Activated naive CD8-positive, alpha-beta T cell treated with anti-CD3 and anti-CD28 coated beads, Interleukin-2, amount 50 U/mL, for 24 hours (primary cell): Measurements from ENCODE around the gene HSD17B2.
A peak's percentile ranks its signal among the peaks of the same experiment; 100 is the strongest.

ENCODE experiments used
- ATAC-seq: fragments of 150-1000 bp; cut with Tn5 transposase; one replicate; pipeline ENCODE4 v1.10.0; 2021
- DNase-seq: peaks from one replicate; pipeline ENCODE4 v3.0.0; 2021
- H3K27ac Mint-ChIP-seq: one replicate; pipeline ENCODE4 v1.8.0; 2021; ENCODE audit warnings: mild to moderate bottlenecking, mixed read lengths
- H3K27me3 Mint-ChIP-seq: one replicate; pipeline ENCODE4 v1.8.0; 2021; ENCODE audit warnings: mixed read lengths
- H3K36me3 Mint-ChIP-seq: one replicate; pipeline ENCODE4 v1.8.0; 2021; ENCODE audit warnings: low read depth, mixed read lengths
- H3K4me1 Mint-ChIP-seq: one replicate; pipeline ENCODE4 v1.8.0; 2021; ENCODE audit warnings: mixed read lengths
- H3K4me3 Mint-ChIP-seq: one replicate; pipeline ENCODE4 v1.8.0; 2021; ENCODE audit warnings: mild to moderate bottlenecking, moderate library complexity, mixed read lengths
- H3K9me3 Mint-ChIP-seq: one replicate; pipeline ENCODE4 v1.8.0; 2021; ENCODE audit warnings: mixed read lengths

HSD17B2 gene

GRCh38 chr16:82034981-82035612 lies at the start of gene HSD17B2:
HSD17B2 (plus strand) TSS chr16:82035253; CDS start chr16:82035425, 172 bp downstream.
- Mint-ChIP-seq H3K4me1 (no peaks in the 10 kb centered on the region), H3K9me3 (no peaks in the 10 kb centered on the region), H3K36me3 (no peaks in the 10 kb centered on the region), H3K4me3 (no peak within 1 kb of the TSS), H3K27ac (no peak within 1 kb of the TSS), H3K27me3 (peaks cover 26% of the 10 kb centered on the region)
- ATAC-seq (no peak), DNase-seq (no peak)

GRCh38 chr16:81987121-81987520 lies 47.9 kb upstream of the HSD17B2 start:
- DNase-seq = no peak
- H3K27me3 Mint-ChIP-seq = peaks cover 3% of the 10 kb centered on the region
- no peak for ATAC-seq
- no peaks in the 10 kb centered on the region for H3K9me3 Mint-ChIP-seq
- H3K4me1 Mint-ChIP-seq = no peaks in the 10 kb centered on the region
- H3K27ac Mint-ChIP-seq = no peak overlapping the region
- H3K36me3 Mint-ChIP-seq = no peaks in the 10 kb centered on the region
- no peak overlapping the region for H3K4me3 Mint-ChIP-seq

GRCh38 chr16:81987706-81988105 lies 47.3 kb upstream of the HSD17B2 start:
- Mint-ChIP-seq H3K36me3 (no peaks in the 10 kb centered on the region), H3K4me1 (no peaks in the 10 kb centered on the region)

GRCh38 chr16:81992859-81993258 lies 42.2 kb upstream of the HSD17B2 start:
- no peak for DNase-seq
- H3K27me3 Mint-ChIP-seq = no peaks in the 10 kb centered on the region
- no peaks in the 10 kb centered on the region for H3K4me1 Mint-ChIP-seq
- H3K27ac Mint-ChIP-seq = no peak overlapping the region
- H3K36me3 Mint-ChIP-seq = no peaks in the 10 kb centered on the region
- no peak for ATAC-seq
- no peaks in the 10 kb centered on the region for H3K9me3 Mint-ChIP-seq
- H3K4me3 Mint-ChIP-seq = no peak overlapping the region

More at GRCh38 chr16:81987706-81988105, 47.3 kb upstream of the HSD17B2 start:
- Mint-ChIP-seq H3K9me3 (no peaks in the 10 kb centered on the region), H3K4me3 (no peak overlapping the region), H3K27me3 (peaks cover 3% of the 10 kb centered on the region), H3K27ac (no peak overlapping the region)
- DNase-seq = no peak
- ATAC-seq = no peak

DNA sequence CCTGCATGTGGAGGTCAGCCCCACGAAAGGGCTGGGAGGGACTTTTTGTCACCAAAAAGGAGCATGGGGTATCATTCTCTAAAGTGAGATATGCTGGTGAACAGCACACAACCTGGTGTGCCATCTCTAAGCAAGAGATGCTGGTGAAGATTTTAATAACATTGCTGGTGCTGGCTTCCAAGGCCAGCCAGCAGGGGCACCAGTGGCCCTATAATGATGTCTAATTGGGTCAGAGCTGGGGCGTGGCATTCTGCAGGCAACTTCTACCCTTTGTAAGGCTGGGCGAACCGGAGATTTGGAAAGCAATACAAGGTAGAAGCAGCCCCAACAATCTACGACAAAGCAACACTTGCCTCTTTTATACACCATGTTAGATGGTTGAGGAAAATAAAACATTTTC lies 40.6 kb upstream of the HSD17B2 start:
- Mint-ChIP-seq H3K36me3 (peaks cover 4% of the 10 kb centered on the region), H3K4me1 (no peaks in the 10 kb centered on the region), H3K27me3 (no peaks in the 10 kb centered on the region), H3K4me3 (no peak overlapping the region), H3K9me3 (no peaks in the 10 kb centered on the region), H3K27ac (no peak overlapping the region)
- no peak for ATAC-seq
- peak; percentile 3 for DNase-seq

- ATAC-seq (no peak), DNase-seq (no peak)
- Mint-ChIP-seq H3K36me3 (peaks cover 4% of the 10 kb centered on the region), H3K4me3 (no peak overlapping the region), H3K9me3 (no peaks in the 10 kb centered on the region), H3K27me3 (no peaks in the 10 kb centered on the region), H3K4me1 (no peaks in the 10 kb centered on the region), H3K27ac (no peak overlapping the region)
These were observed 39.4 kb upstream of the HSD17B2 start for GRCh38 chr16:81995651-81996050.

- DNase-seq (no peak), ATAC-seq (no peak)
- H3K27me3 Mint-ChIP-seq = no peaks in the 10 kb centered on the region
- H3K9me3 Mint-ChIP-seq = no peaks in the 10 kb centered on the region
- H3K36me3 Mint-ChIP-seq = peaks cover 4% of the 10 kb centered on the region
- no peak overlapping the region for H3K4me3 Mint-ChIP-seq
- H3K4me1 Mint-ChIP-seq = no peaks in the 10 kb centered on the region
- H3K27ac Mint-ChIP-seq = no peak overlapping the region
These were observed 38.2 kb upstream of the HSD17B2 start for GRCh38 chr16:81996664-81997509.

GRCh38 chr16:81997738-81998137 lies 37.3 kb upstream of the HSD17B2 start:
- peaks cover 4% of the 10 kb centered on the region for H3K36me3 Mint-ChIP-seq
- no peaks in the 10 kb centered on the region for H3K27me3 Mint-ChIP-seq
- DNase-seq (no peak), ATAC-seq (no peak)
- H3K4me3 Mint-ChIP-seq = no peak overlapping the region
- H3K4me1 Mint-ChIP-seq = no peaks in the 10 kb centered on the region
- H3K27ac Mint-ChIP-seq = no peak overlapping the region
- H3K9me3 Mint-ChIP-seq = no peaks in the 10 kb centered on the region

DNA sequence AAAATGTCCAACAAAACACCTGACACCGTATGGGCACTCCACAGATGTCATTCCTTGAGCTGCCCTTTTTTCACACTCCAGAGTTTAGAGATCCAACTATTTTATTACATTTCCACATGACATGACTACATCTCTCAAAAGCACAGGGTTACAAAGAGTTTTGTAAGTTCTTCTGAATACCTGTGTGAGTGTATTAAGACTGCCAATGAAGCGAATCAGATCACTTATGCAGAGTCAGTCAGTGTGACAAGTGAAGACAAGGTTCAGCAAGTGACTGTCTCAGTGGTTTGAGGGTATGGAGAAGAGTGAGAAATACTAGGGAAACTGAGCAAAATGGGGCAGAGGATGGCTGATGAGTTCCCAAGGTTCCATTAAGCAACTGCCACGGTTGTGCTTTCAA lies 32.2 kb upstream of the HSD17B2 start:
- H3K9me3 Mint-ChIP-seq = peaks cover under 1% of the 10 kb centered on the region
- H3K36me3 Mint-ChIP-seq = peaks cover 4% of the 10 kb centered on the region
- no peak for ATAC-seq
- H3K4me1 Mint-ChIP-seq = no peaks in the 10 kb centered on the region
- H3K27me3 Mint-ChIP-seq = no peaks in the 10 kb centered on the region
- no peak for DNase-seq
- H3K4me3 Mint-ChIP-seq = no peak overlapping the region
- no peak overlapping the region for H3K27ac Mint-ChIP-seq

DNA sequence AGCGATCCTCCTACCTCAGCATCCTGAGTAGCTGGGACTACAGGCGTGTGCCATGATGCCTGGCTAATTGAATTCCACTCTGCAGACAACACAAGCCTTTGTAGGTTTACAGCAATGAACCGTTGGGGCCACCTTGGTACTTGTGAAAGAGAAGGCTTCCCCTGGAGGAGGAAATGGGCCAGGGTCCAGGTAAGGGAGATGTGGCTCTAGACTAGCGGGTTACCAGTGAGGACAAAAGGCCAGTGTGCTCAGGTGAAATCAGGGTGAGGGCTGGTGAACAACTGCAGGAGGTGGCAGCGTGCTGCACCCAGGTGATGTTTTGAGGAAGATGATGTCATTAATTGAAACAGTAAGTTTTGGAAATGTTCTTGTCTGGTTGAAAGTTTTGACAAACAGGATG lies 30.5 kb upstream of the HSD17B2 start:
- Mint-ChIP-seq H3K9me3 (peaks cover 12% of the 10 kb centered on the region), H3K27me3 (no peaks in the 10 kb centered on the region), H3K36me3 (peaks cover 12% of the 10 kb centered on the region), H3K4me3 (no peak overlapping the region), H3K27ac (no peak overlapping the region), H3K4me1 (peaks cover 2% of the 10 kb centered on the region)
- ATAC-seq = no peak
- no peak for DNase-seq

GRCh38 chr16:82005027-82005830 lies 29.8 kb upstream of the HSD17B2 start:
- H3K4me1 Mint-ChIP-seq = peaks cover 8% of the 10 kb centered on the region

GRCh38 chr16:82006036-82006435 lies 29.0 kb upstream of the HSD17B2 start:
- H3K9me3 Mint-ChIP-seq = peaks cover 26% of the 10 kb centered on the region
- DNase-seq = no peak
- H3K4me1 Mint-ChIP-seq = peaks cover 16% of the 10 kb centered on the region
- H3K27ac Mint-ChIP-seq = no peak overlapping the region
- ATAC-seq = no peak
- no peak overlapping the region for H3K4me3 Mint-ChIP-seq
- no peaks in the 10 kb centered on the region for H3K27me3 Mint-ChIP-seq
- peaks cover 25% of the 10 kb centered on the region for H3K36me3 Mint-ChIP-seq

More at GRCh38 chr16:82005027-82005830, 29.8 kb upstream of the HSD17B2 start:
- Mint-ChIP-seq H3K9me3 (peaks cover 18% of the 10 kb centered on the region), H3K4me3 (no peak overlapping the region), H3K27me3 (no peaks in the 10 kb centered on the region), H3K36me3 (peaks cover 19% of the 10 kb centered on the region), H3K27ac (no peak overlapping the region)
- DNase-seq (no peak), ATAC-seq (no peak)

- no peak overlapping the region for H3K27ac Mint-ChIP-seq
- ATAC-seq = no peak
- peaks cover 28% of the 10 kb centered on the region for H3K36me3 Mint-ChIP-seq
- H3K4me1 Mint-ChIP-seq = peaks cover 20% of the 10 kb centered on the region
- H3K27me3 Mint-ChIP-seq = peaks cover 8% of the 10 kb centered on the region
- no peak overlapping the region for H3K4me3 Mint-ChIP-seq
- peaks cover 33% of the 10 kb centered on the region for H3K9me3 Mint-ChIP-seq
- DNase-seq = no peak
These were observed 27.9 kb upstream of the HSD17B2 start for GRCh38 chr16:82007189-82007588.

DNA sequence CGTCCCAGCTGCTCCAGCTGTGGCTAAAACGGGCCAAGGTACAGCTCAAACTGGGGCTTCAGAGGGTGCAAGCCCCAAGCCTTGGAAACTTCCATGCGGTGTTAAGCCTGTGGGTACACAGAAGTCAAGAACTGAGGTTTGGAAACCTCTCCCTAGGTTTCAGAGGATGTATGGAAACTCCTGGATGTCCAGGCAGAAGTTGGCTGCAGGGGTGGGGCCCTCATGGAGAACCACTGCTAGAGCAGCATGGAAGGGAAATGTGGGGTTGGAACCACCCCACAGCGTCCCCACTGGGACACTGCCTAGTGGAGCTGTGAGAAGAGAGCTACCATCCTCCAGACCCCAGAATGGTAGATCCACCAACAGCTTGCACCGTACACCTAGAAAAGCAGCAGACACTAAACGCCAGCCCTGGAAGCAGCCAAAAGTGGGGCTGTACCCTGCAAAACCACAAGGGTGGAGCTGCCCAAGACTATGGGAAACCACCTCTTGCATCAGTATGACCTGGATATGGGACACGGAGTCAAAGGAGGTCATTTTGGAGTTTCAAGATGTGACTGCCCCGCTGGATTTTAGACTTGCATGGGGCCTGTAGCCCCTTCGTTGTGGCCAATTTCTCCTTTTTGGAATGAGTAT lies 26.0 kb upstream of the HSD17B2 start:
- H3K36me3 Mint-ChIP-seq = peaks cover 28% of the 10 kb centered on the region
- H3K4me3 Mint-ChIP-seq = no peak overlapping the region
- ATAC-seq = no peak

More for the DNA sequence above, 26.0 kb upstream of the HSD17B2 start:
- H3K4me1 Mint-ChIP-seq = peaks cover 20% of the 10 kb centered on the region
- H3K9me3 Mint-ChIP-seq = peaks cover 34% of the 10 kb centered on the region
- no peak overlapping the region for H3K27ac Mint-ChIP-seq
- H3K27me3 Mint-ChIP-seq = peaks cover 14% of the 10 kb centered on the region
- DNase-seq = no peak
